Activated CD4-positive, CD25-positive, alpha-beta regulatory T cell treated with anti-CD3 and anti-CD28 coated beads, Interleukin-2, amount 50 U/mL, for 72 hours (primary cell): Measurements from ENCODE around the gene DCDC2C.

ENCODE experiments used
- DNase-seq: peaks from one replicate; pipeline ENCODE4 v3.0.0; 2021

DCDC2C gene

GRCh38 chr2:3839476-3839875 is 136.1 kb downstream of the DCDC2C start:
- no peak for DNase-seq

- no peak for DNase-seq
Observed at GRCh38 chr2:3840611-3841155, 137.3 kb downstream of the DCDC2C start.

- DNase-seq: no peak
Observed at GRCh38 chr2:3847397-3848052, 144.2 kb downstream of the DCDC2C start.

GRCh38 chr2:3848776-3849175 is 145.4 kb downstream of the DCDC2C start:
- DNase-seq: no peak

- no peak for DNase-seq
Observed at GRCh38 chr2:3849213-3849612, 145.8 kb downstream of the DCDC2C start.

GRCh38 chr2:3857576-3857975 is 154.2 kb downstream of the DCDC2C start:
- DNase-seq: no peak

- DNase-seq: no peak
Observed at GRCh38 chr2:3864943-3865865, 161.8 kb downstream of the DCDC2C start.

GRCh38 chr2:3867469-3867868 is 164.1 kb downstream of the DCDC2C start:
- DNase-seq: no peak

GRCh38 chr2:3868012-3868805 is 164.8 kb downstream of the DCDC2C start:
- no peak for DNase-seq

- DNase-seq: no peak
Observed at GRCh38 chr2:3870222-3870621, 166.8 kb downstream of the DCDC2C start.

- DNase-seq: no peak
Observed at GRCh38 chr2:3871002-3871401, 167.6 kb downstream of the DCDC2C start.

GRCh38 chr2:3872451-3872850 is 169.1 kb downstream of the DCDC2C start:
- DNase-seq: no peak

- no peak for DNase-seq
Observed at GRCh38 chr2:3873899-3874298, 170.5 kb downstream of the DCDC2C start.

- no peak for DNase-seq
Observed at GRCh38 chr2:3876221-3876620, 172.8 kb downstream of the DCDC2C start.

- DNase-seq: no peak
Observed at GRCh38 chr2:3876685-3877084, 173.3 kb downstream of the DCDC2C start.

GRCh38 chr2:3885629-3886628 is 182.6 kb downstream of the DCDC2C start:
- DNase-seq: no peak

GRCh38 chr2:3895021-3895420 is 191.6 kb downstream of the DCDC2C start:
- DNase-seq: no peak
